ENCODE data around the gene BTBD9. TPM values are rescaled to one million over a fixed set of nuclear protein-coding genes. Genes with fewer than 3 reads are reported as not detected.
A peak's percentile ranks its signal among the peaks of the same experiment; 100 is the strongest.

The BTBD9 gene
- total and polyA plus RNA-seq, 2 donors (not counting 3 experiments of a cell fraction or from before 2014, with no cell fraction given) = 4.9 to 15.0 TPM

- Histone ChIP-seq H3K79me2 (ENCODE audit: control insufficient read depth, insufficient read depth, low read length) (no peaks in the 10 kb centered on the region), H3K9ac (replicated peaks; ENCODE audit: extremely low read depth, insufficient read depth, low read length) (no peak overlapping the region), H3K4me2 (ENCODE audit: insufficient read depth, low read length) (no peak overlapping the region), H3K4me3 (replicated peaks in 1 of 3; ENCODE audit: insufficient read depth in 1 of 3, low read depth in 1 of 3, low read length in 3 of 3) (no peak overlapping the region), H4K20me1 (replicated peaks; ENCODE audit: control insufficient read depth, extremely low read depth, insufficient read depth, low read length) (no peaks in the 10 kb centered on the region), H3K36me3 (ENCODE audit: control insufficient read depth in 2 of 2, extremely low read depth in 1 of 2, insufficient read depth in 2 of 2, low read length in 2 of 2) (no peaks in the 10 kb centered on the region), H3K4me1 (ENCODE audit: control insufficient read depth, extremely low read depth, insufficient read depth, low read length) (peaks cover 36% of the 10 kb centered on the region), H3K9me3 (replicated peaks; ENCODE audit: control insufficient read depth, insufficient read depth, low read length) (no peaks in the 10 kb centered on the region), H3K27ac (ENCODE audit: insufficient read depth, low read depth, low read length) (no peak overlapping the region), H2AFZ (ENCODE audit: low read depth, low read length) (no peak overlapping the region), H3K9me1 (replicated peaks; ENCODE audit: control insufficient read depth, extremely low read depth, insufficient read depth, low read length) (no peaks in the 10 kb centered on the region), H3K27me3 (ENCODE audit: control insufficient read depth in 2 of 2, insufficient read depth in 2 of 2, low read length in 2 of 2) (no peaks in the 10 kb centered on the region)
- dilution Hi-C loops (cut with MboI; ENCODE audit: extremely low pct_ligation_motif_present, low sequenced_read_pairs) = no loop called here
- CTCF ChIA-PET = interaction anchor here (0.6 to 6.8 kb wide), 41 partner anchors 8 to 1245 kb away, joined by 3 to 88 read pairs (median 4); partner anchors contain the start of gene MDGA1
- TF ChIP-seq, protein P1, sequence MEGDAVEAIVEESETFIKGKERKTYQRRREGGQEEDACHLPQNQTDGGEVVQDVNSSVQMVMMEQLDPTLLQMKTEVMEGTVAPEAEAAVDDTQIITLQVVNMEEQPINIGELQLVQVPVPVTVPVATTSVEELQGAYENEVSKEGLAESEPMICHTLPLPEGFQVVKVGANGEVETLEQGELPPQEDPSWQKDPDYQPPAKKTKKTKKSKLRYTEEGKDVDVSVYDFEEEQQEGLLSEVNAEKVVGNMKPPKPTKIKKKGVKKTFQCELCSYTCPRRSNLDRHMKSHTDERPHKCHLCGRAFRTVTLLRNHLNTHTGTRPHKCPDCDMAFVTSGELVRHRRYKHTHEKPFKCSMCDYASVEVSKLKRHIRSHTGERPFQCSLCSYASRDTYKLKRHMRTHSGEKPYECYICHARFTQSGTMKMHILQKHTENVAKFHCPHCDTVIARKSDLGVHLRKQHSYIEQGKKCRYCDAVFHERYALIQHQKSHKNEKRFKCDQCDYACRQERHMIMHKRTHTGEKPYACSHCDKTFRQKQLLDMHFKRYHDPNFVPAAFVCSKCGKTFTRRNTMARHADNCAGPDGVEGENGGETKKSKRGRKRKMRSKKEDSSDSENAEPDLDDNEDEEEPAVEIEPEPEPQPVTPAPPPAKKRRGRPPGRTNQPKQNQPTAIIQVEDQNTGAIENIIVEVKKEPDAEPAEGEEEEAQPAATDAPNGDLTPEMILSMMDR (IDR thresholded peaks at IDR 0.05; ENCODE audit: extremely low read depth in 1 of 2, insufficient read depth in 1 of 2, low read depth in 1 of 2, low read length in 2 of 2) = peak; percentile 10 to 14
- no peak for TF ChIP-seq GATA2 (IDR thresholded peaks at IDR 0.05; ENCODE audit: insufficient read depth, insufficient read length, low read depth, low read length)
- FAIRE-seq (no peak), DNase-seq (ENCODE audit: low read depth, low spot score) (peak; percentile 58)
- intact Hi-C loops (cut with micrococcal nuclease) = loop anchor here (2.0 to 5.0 kb wide), 4 partner anchors 76 to 873 kb away; partner anchors contain the start of gene MDGA1
- no TSS peak for BruUV-seq (replicated peaks)
- POLR2A ChIA-PET = no interaction called here
Measured at GRCh38 chr6:38570750-38571149, 69.0 kb downstream of the BTBD9 start.

DNA sequence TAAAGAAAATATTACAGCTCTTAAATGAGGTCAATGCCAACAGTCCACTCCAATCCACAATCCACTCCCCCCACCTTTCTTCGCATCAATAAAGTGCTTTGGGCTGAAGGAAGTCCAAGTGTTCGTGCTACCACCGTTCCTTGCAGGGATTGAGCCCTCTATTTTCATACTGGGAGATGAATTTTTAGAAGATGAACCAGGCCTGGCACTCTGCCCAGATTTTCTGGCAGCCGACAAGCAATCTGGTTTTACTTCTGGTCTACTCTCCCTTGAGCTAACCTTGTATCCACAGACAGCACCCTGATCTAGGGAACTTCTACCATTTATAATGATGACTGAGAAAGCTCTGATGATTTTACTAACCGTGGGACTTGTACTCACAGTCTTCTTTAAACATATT lies 72.3 kb downstream of the BTBD9 start:
- H3K27me3 ChIP-seq (ENCODE audit: control insufficient read depth in 2 of 2, insufficient read depth in 2 of 2, low read length in 2 of 2) = no peaks in the 10 kb centered on the region
- no peaks in the 10 kb centered on the region for H4K20me1 ChIP-seq (replicated peaks; ENCODE audit: control insufficient read depth, extremely low read depth, insufficient read depth, low read length)
- H3K9ac ChIP-seq (replicated peaks; ENCODE audit: extremely low read depth, insufficient read depth, low read length) = no peak overlapping the region
- H3K27ac ChIP-seq (ENCODE audit: insufficient read depth, low read depth, low read length) = no peak overlapping the region
- H3K9me1 ChIP-seq (replicated peaks; ENCODE audit: control insufficient read depth, extremely low read depth, insufficient read depth, low read length) = no peaks in the 10 kb centered on the region
- no peak overlapping the region for H2AFZ ChIP-seq (ENCODE audit: low read depth, low read length)
- dilution Hi-C loops (cut with MboI; ENCODE audit: extremely low pct_ligation_motif_present, low sequenced_read_pairs) (no loop called here), intact Hi-C loops (cut with micrococcal nuclease) (no loop called here)
- TF ChIP-seq, protein P1 (IDR thresholded peaks at IDR 0.05; ENCODE audit: extremely low read depth in 1 of 2, insufficient read depth in 1 of 2, low read depth in 1 of 2, low read length in 2 of 2) = no peak
- TF ChIP-seq POLR2A (IDR thresholded peaks at IDR 0.05; ENCODE audit: low read depth, low read length) (no peak), GATA2 (IDR thresholded peaks at IDR 0.05; ENCODE audit: insufficient read depth, insufficient read length, low read depth, low read length) (no peak), JUN (IDR thresholded peaks at IDR 0.05; ENCODE audit: borderline replicate concordance, insufficient read depth, insufficient read length, low read depth) (no peak), MYC (IDR thresholded peaks at IDR 0.05; ENCODE audit: low read depth, low read length) (no peak), FOS (IDR thresholded peaks at IDR 0.05; ENCODE audit: borderline replicate concordance, insufficient read depth, low read length) (no peak), EZH2 (IDR thresholded peaks at IDR 0.05; ENCODE audit: borderline replicate concordance, low read depth, low read length, severe bottlenecking) (no peak)
- TF ChIP-seq, protein P2, sequence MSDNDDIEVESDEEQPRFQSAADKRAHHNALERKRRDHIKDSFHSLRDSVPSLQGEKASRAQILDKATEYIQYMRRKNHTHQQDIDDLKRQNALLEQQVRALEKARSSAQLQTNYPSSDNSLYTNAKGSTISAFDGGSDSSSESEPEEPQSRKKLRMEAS (IDR thresholded peaks at IDR 0.05; ENCODE audit: insufficient read depth, insufficient read length) = no peak
- H3K36me3 ChIP-seq (ENCODE audit: control insufficient read depth in 2 of 2, extremely low read depth in 1 of 2, insufficient read depth in 2 of 2, low read length in 2 of 2) = no peaks in the 10 kb centered on the region
- no peaks in the 10 kb centered on the region for H3K9me3 ChIP-seq (replicated peaks; ENCODE audit: control insufficient read depth, insufficient read depth, low read length)
- H3K4me3 ChIP-seq (replicated peaks in 1 of 3; ENCODE audit: insufficient read depth in 1 of 3, low read depth in 1 of 3, low read length in 3 of 3) = no peak overlapping the region
- no peak overlapping the region for H3K4me2 ChIP-seq (ENCODE audit: insufficient read depth, low read length)
- H3K4me1 ChIP-seq (ENCODE audit: control insufficient read depth, extremely low read depth, insufficient read depth, low read length) = peaks cover 23% of the 10 kb centered on the region
- FAIRE-seq (peak; percentile 55), DNase-seq (ENCODE audit: low read depth, low spot score) (peak; percentile 63)
- ChIA-PET POLR2A (no interaction called here), CTCF (interaction anchor here (0.6 to 6.8 kb wide), 9 partner anchors 12 to 875 kb away, joined by 3 to 88 read pairs (median 3); no protein-coding TSS in a partner anchor)
- H3K79me2 ChIP-seq (ENCODE audit: control insufficient read depth, insufficient read depth, low read length) = no peaks in the 10 kb centered on the region
- BruUV-seq (replicated peaks) = no TSS peak

Measured in endothelial cell of umbilical vein (primary cell).